GM23338 (cell line): ENCODE measurements around the gene ZFHX3.

Experiments
- CREB1 ChIP-seq: fragments of 250-450 bp; sonication (Bioruptor Pico); IDR thresholded peaks from 2 replicates; pipeline ENCODE4 v1.5.0; 2020; ENCODE audit warnings: low read depth, mild to moderate bottlenecking, moderate library complexity
- CTCF ChIP-seq, 2 experiments: fragments of 200-600 bp in 1 of 2; sonication (generic) in 1 of 2; conservative IDR thresholded peaks; 2 replicates each; pipeline versions ENCODE4 v1.5.1 to v1.6.1; 2016 to 2017; ENCODE audit warnings: antibody characterized with exemption in 2 of 2, low read depth in 2 of 2, mild to moderate bottlenecking in 2 of 2, moderate library complexity in 1 of 2
- ETS1 ChIP-seq: IDR thresholded peaks from 2 replicates; pipeline ENCODE4 v1.6.1; 2016; ENCODE audit warnings: antibody characterized with exemption
- EZH2 ChIP-seq: fragments of 200-600 bp; sonication (generic); IDR thresholded peaks from one replicate; pipeline ENCODE4 v1.8.0; 2017; ENCODE audit warnings: antibody characterized with exemption, mild to moderate bottlenecking, low read depth; ENCODE audit not compliant: unreplicated experiment
- EZH2phosphoT487 ChIP-seq: fragments of 200-600 bp; sonication (generic); IDR thresholded peaks from one replicate; pipeline ENCODE4 v1.8.1; 2018; ENCODE audit warnings: antibody characterized with exemption; ENCODE audit not compliant: unreplicated experiment
- NANOG ChIP-seq: IDR thresholded peaks from 2 replicates; pipeline ENCODE4 v1.6.1; 2016; ENCODE audit warnings: antibody characterized with exemption, borderline replicate concordance
- POLR2AphosphoS5 ChIP-seq: IDR thresholded peaks from 2 replicates; pipeline ENCODE4 v1.6.1; 2016; ENCODE audit warnings: antibody characterized with exemption, low read depth

- no peak for TF ChIP-seq CTCF (conservative IDR thresholded peaks at IDR 0.05; ENCODE audit: low read depth in 2 of 2)
- TF ChIP-seq EZH2phosphoT487: no peak
- TF ChIP-seq EZH2: no peak
- TF ChIP-seq ETS1: no peak
- no peak for TF ChIP-seq CREB1 (CRISPR knock-in tag)
- TF ChIP-seq POLR2AphosphoS5: no peak
- TF ChIP-seq NANOG: no peak
These were observed 7.1 kb downstream of the ZFHX3 start for GRCh38 chr16:73040735-73041402.
